ENCODE measurements around the gene TBC1D1.

TBC1D1 gene

GRCh38 chr4:37928426-37929416 lies 37.8 kb downstream of the TBC1D1 start:
- peak; percentile 53 for DNase-seq

GRCh38 chr4:37934096-37934495 lies 43.2 kb downstream of the TBC1D1 start:
- DNase-seq = no peak

GRCh38 chr4:37934609-37935008 lies 43.7 kb downstream of the TBC1D1 start:
- DNase-seq = no peak

GRCh38 chr4:37935026-37935425 lies 44.1 kb downstream of the TBC1D1 start:
- no peak for DNase-seq

- DNase-seq = no peak
Observed at GRCh38 chr4:37936889-37937498, 46.1 kb downstream of the TBC1D1 start.

DNA sequence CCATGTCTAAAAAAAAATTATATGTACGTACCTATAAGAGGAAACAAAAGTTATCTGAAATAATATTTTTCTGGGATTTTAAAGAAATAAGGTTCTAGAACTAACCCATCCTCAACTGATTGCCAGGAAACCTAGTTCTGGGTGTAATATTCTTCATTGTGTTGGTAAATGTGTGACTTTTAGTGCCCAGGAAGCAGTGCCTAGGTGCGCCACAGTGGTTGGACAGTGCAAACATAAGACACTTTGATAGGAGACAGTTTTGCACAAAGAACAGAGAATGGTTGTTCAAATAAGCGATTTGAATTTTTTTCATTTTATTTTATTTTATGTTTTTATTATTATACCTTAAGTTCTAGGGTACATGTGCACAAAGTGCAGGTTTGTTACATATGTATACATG lies 47.3 kb downstream of the TBC1D1 start:
- DNase-seq = no peak

DNA sequence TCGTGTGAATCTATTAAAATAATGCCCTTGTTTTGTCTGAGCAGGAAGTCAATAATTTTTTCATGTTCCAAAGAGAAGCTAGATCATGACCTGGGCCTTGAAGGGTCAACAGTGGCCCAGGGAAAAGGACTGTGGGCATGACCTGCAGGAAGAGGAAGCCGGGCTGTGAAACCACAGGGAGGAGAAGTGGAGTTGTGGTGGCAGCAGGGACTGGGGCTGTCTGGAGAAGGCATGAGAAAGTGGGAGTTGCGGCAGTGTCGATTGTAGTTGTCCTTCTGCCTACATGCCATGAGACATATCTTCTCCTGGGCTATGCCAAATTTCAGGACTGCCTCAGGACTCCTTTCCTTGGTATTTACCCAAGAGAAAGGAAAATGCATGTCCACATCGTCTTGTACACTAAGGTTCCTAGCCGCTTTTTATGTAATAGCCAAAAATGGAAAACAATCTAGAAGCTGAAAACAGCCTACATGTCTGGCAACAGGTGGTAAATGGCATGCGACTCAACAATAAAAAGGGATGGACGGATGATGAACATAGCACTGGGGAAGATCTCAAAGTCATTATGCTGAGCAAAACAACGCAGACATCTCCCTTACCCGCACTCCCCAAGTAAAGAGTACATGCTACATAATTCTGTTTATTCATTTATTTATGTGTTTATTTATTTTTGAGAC lies 55.8 kb downstream of the TBC1D1 start:
- DNase-seq = no peak

DNA sequence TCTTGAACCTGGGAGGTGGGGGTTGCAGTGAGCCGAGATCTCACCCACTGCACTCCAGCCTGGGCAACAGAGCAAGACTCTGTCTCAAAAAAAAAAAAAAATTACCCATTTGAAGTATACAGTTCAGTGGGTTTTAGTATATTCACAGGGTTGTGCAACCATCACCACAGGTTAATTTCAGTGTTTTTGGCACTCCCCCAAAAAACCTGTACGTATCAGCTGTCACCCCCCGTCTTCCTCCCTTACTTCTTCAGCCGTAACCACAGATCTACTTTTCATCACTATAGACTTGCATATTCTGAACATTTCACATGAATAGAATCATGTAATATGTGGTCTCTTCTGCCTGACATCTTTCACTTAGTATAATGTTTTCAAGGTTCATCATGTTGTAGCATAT lies 57.7 kb downstream of the TBC1D1 start:
- DNase-seq = no peak

GRCh38 chr4:37949636-37950426 lies 58.9 kb downstream of the TBC1D1 start:
- no peak for DNase-seq

GRCh38 chr4:37951461-37952352 lies 60.8 kb downstream of the TBC1D1 start:
- DNase-seq = no peak

GRCh38 chr4:37953156-37953555 lies 62.3 kb downstream of the TBC1D1 start:
- no peak for DNase-seq

GRCh38 chr4:37953620-37954293 lies 62.9 kb downstream of the TBC1D1 start:
- peak; percentile 57 for DNase-seq

GRCh38 chr4:37956941-37957340 lies 66.1 kb downstream of the TBC1D1 start:
- no peak for DNase-seq

DNA sequence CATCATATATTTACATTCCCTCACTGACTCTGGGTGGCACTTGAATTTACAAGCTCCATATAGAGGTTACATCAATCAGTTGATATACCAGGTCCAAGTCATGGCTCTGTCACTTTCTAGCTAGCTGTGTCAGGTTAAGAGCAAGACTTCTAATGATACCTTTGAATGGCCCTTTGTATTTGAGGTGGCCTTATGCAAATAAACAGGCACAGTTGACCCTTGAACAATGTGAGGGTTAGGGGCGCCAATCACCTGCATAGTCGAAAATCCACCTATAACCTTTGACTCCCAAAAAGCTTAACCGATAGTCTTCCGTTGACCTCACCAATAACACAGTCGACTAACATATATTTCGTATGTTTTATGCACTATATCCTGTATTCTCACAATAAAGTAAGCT lies 68.0 kb downstream of the TBC1D1 start:
- no peak for DNase-seq

GRCh38 chr4:37960098-37960497 lies 69.2 kb downstream of the TBC1D1 start, which contains the start of gene PTTG2:
Gene PTTG2, plus strand, starts transcription at chr4:37960398. Its CDS starts 37 bp downstream, at chr4:37960435.
- DNase-seq = no peak

GRCh38 chr4:37960679-37961450 lies 70.0 kb downstream of the TBC1D1 start:
- no peak for DNase-seq

DNA sequence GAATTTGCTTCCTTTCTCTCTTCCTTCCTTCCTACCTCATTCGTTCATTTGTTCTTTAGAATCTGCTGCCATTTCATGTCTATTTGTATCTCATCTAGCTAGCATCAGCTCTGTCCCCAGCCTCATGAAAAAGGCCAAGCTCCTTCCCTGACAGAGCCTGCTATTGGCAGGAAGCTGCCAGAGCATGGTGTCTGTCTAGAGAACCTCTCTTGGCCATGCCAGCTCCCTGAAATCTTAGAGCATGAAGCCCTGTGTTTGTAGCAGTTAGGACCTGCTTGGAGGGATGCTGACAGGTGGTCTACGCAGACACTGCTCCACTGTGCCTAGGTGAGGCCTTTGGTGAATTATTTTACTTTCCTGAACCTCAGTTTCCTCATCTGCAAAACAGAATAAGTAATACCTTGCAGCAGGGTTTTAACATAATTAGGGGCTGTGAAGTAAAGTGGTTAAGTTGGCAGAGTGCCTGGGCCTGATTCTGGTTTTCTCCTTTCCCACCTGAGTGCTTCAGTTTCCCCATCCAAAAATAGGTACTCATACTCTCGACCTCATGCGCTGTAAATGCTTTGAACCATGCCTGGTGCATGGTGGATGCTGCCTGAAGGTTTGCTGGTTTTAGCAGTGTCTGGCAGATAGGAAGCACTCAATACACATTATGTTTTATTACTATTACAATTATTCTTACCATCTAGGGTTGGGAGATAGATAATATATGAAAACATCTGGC lies 74.0 kb downstream of the TBC1D1 start:
- no peak for DNase-seq

DNA sequence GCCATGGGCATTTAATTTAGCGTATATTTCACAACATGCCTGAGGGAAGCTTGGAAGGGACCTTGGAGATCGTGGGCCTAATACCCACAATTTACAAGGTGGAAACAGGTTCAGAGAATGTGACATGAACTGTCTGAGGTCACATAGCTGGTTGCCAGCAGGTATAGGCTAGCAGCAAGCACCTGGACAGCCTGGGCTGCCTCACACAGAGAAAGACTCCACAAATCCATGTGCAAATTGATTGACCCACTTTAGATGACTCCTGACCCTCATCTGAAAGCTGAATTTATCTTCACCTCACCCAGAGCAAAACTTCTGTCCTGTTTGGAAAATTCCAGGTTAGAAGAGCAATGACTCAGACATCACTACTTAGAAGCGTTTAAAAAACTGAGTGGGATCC lies 75.2 kb downstream of the TBC1D1 start:
- no peak for DNase-seq

- no peak for DNase-seq
Observed at GRCh38 chr4:37967736-37968135, 76.9 kb downstream of the TBC1D1 start.
